Endothelial cell of umbilical vein (primary cell): ENCODE results near the gene BLOC1S6. TPM values are rescaled to one million over a fixed set of nuclear protein-coding genes. Genes with fewer than 3 reads are reported as not detected.

Experiments used
- BruUV-seq: library from RNA; stranded (reverse); fragments of 400-500 nt; replicated peaks from 2 replicates; lab custom pipeline; 2021; lab: Mats Ljungman, UMichigan
- CTCF ChIA-PET: fragments of 300-600, 350-600 bp; sonication (Branson Sonifier 250); formaldehyde crosslinking; loops from one replicate; lab custom pipeline; 2021; ENCODE audit warnings: antibody characterized with exemption, inconsistent platforms; lab: Charles Lee
- POLR2A ChIA-PET: fragments of 300-600, 350-600 bp; sonication (Branson Sonifier 250); formaldehyde crosslinking; loops from one replicate; lab custom pipeline; 2021; ENCODE audit warnings: antibody characterized with exemption, inconsistent platforms; lab: Charles Lee
- DNase-seq: peaks from one replicate; pipeline ENCODE4 v3.0.0-alpha.2; 2011; ENCODE audit warnings: low read depth, low spot score
- FAIRE-seq: peaks from 2 replicates; lab custom pipeline; 2011; peaks lifted over from hg19 to GRCh38; lab: Jason Lieb, UNC
- H2AFZ ChIP-seq: 2 replicates; pipeline ENCODE4 v1.6.0; 2012; ENCODE audit warnings: low read depth, low read length, control low read depth, inconsistent platforms
- H3K27ac ChIP-seq: 2 replicates; pipeline ENCODE4 v1.5.1; 2011; ENCODE audit warnings: low read depth, mild to moderate bottlenecking, control low read depth, low read length, moderate library complexity; ENCODE audit not compliant: insufficient read depth
- H3K27me3 ChIP-seq, 2 experiments: 2 replicates each; pipeline versions ENCODE4 v1.6.0 to v1.6.1; 2011; ENCODE audit warnings: low read length in 2 of 2, mixed read lengths in 1 of 2; ENCODE audit not compliant: control insufficient read depth in 2 of 2, insufficient read depth in 2 of 2
- H3K36me3 ChIP-seq, 2 experiments: 2 replicates in 1 of 2; 3 replicates in 1 of 2; pipeline ENCODE4 v1.5.1; 2011; ENCODE audit warnings: low read length in 2 of 2, mild to moderate bottlenecking in 1 of 2, moderate library complexity in 1 of 2; ENCODE audit not compliant: control insufficient read depth in 2 of 2, insufficient read depth in 2 of 2; ENCODE audit errors: extremely low read depth in 1 of 2
- H3K4me1 ChIP-seq: 3 replicates; pipeline ENCODE4 v1.5.1; 2011; ENCODE audit warnings: mild to moderate bottlenecking, low read length; ENCODE audit not compliant: control insufficient read depth, insufficient read depth; ENCODE audit errors: extremely low read depth
- H3K4me2 ChIP-seq: 2 replicates; pipeline ENCODE4 v1.6.1; 2011; ENCODE audit warnings: low read length, control low read depth, mixed read lengths; ENCODE audit not compliant: insufficient read depth
- H3K4me3 ChIP-seq, 3 experiments: fragments of 200-600 bp in 1 of 3; sonication (generic), shearing (Covaris generic) in 1 of 3; replicated peaks in 1 of 3; 2 replicates each; pipeline ENCODE4 v1.5.1; 2011 to 2016; ENCODE audit warnings: control low read depth in 3 of 3, low read length in 3 of 3, mild to moderate bottlenecking in 2 of 3, inconsistent platforms in 1 of 3, low read depth in 1 of 3, moderate library complexity in 1 of 3; ENCODE audit not compliant: insufficient read depth in 1 of 3
- H3K79me2 ChIP-seq: 2 replicates; pipeline ENCODE4 v1.6.0; 2012; ENCODE audit warnings: low read length, inconsistent platforms; ENCODE audit not compliant: control insufficient read depth, insufficient read depth
- H3K9ac ChIP-seq: replicated peaks from 2 replicates; pipeline ENCODE3; 2011; ENCODE audit warnings: low read length, control low read depth; ENCODE audit not compliant: insufficient read depth; ENCODE audit errors: extremely low read depth
- H3K9me1 ChIP-seq: replicated peaks from 3 replicates; pipeline ENCODE4 v1.6.0; 2011; ENCODE audit warnings: mild to moderate bottlenecking, low read length; ENCODE audit not compliant: control insufficient read depth, insufficient read depth; ENCODE audit errors: extremely low read depth
- H3K9me3 ChIP-seq: replicated peaks from 2 replicates; pipeline ENCODE4 v1.5.1; 2012; ENCODE audit warnings: low read length, inconsistent platforms; ENCODE audit not compliant: control insufficient read depth, insufficient read depth
- H4K20me1 ChIP-seq: replicated peaks from 2 replicates; pipeline ENCODE3; 2011; ENCODE audit warnings: mild to moderate bottlenecking, low read length; ENCODE audit not compliant: control insufficient read depth, insufficient read depth; ENCODE audit errors: extremely low read depth
- CTCF ChIP-seq, 2 donors: IDR thresholded peaks; 1 replicate in 1 of 2; 2 replicates in 1 of 2; pipeline ENCODE4 v1.5.1; 2011; ENCODE audit warnings: low read length in 2 of 2, mild to moderate bottlenecking in 2 of 2, moderate library complexity in 2 of 2, control low read depth in 1 of 2, inconsistent platforms in 1 of 2, low read depth in 1 of 2; ENCODE audit not compliant: insufficient read depth in 1 of 2; ENCODE audit errors: extremely low read depth in 1 of 2
- EZH2 ChIP-seq: IDR thresholded peaks from 2 replicates; pipeline ENCODE4 v1.6.1; 2012; ENCODE audit warnings: borderline replicate concordance, low read depth, mild to moderate bottlenecking, moderate library complexity, low read length, inconsistent platforms; ENCODE audit not compliant: severe bottlenecking
- FOS ChIP-seq: IDR thresholded peaks from 2 replicates; pipeline ENCODE4 v1.6.1; 2011; ENCODE audit warnings: mild to moderate bottlenecking, low read length, moderate library complexity, borderline replicate concordance; ENCODE audit not compliant: insufficient read depth
- JUN ChIP-seq: IDR thresholded peaks from 2 replicates; pipeline ENCODE4 v1.6.1; 2011; ENCODE audit warnings: borderline replicate concordance, low read depth; ENCODE audit not compliant: insufficient read length, insufficient read depth
- MYC ChIP-seq: IDR thresholded peaks from one replicate; pipeline ENCODE4 v1.6.1; 2011; ENCODE audit warnings: mild to moderate bottlenecking, low read depth, low read length
- dilution Hi-C: fragments of 300-500 bp; cut with MboI; formaldehyde crosslinking; loops from one replicate; pipeline ENCODE4 v1.15.0; 2019; ENCODE audit warnings: low sequenced_read_pairs; ENCODE audit not compliant: extremely low pct_ligation_motif_present
- intact Hi-C: fragments of 100-400 bp; cut with micrococcal nuclease; formaldehyde crosslinking; loops from one replicate; pipeline ENCODE4 v1.10.0; 2022
- polyA plus RNA-seq, 4 experiments: library from polyadenylated mRNA; depleted of rRNA in 3 of 4; stranded (reverse) in 3 of 4; unstranded in 1 of 4; fragments of >200 nt; gene quantifications; 2 replicates each; pipeline versions ENCODE4 v1.2.1 to v1.2.3, GENCODE V29; 2011 to 2012; ENCODE audit warnings: missing spikeins in 1 of 4
- total RNA-seq: library from RNA; stranded (reverse); gene quantifications from 2 replicates; pipeline ENCODE4 v1.2.3, GENCODE V29; 2021

The BLOC1S6 gene
- total and polyA plus RNA-seq, 2 donors (not counting 3 experiments of a cell fraction or from before 2014, with no cell fraction given): 8.2 to 39.2 TPM

GRCh38 chr15:45640616-45641015 is 53.4 kb downstream of the BLOC1S6 start:
- no peak overlapping the region for H2AFZ ChIP-seq
- CTCF ChIA-PET: interaction anchor here (1.0 to 3.8 kb wide), 6 partner anchors 27 to 478 kb away, joined by 3 to 17 read pairs (median 6); no protein-coding TSS in a partner anchor
- TF ChIP-seq EZH2: no peak
- peak; percentile 91 for TF ChIP-seq FOS
- TF ChIP-seq CTCF (IDR thresholded peaks at IDR 0.05; ENCODE audit: extremely low read depth in 1 of 2, insufficient read depth in 1 of 2, low read depth in 1 of 2, low read length in 2 of 2): no peak
- no peak for TF ChIP-seq MYC
- peak; percentile 75 for TF ChIP-seq JUN
- H3K79me2 ChIP-seq: no peaks in the 10 kb centered on the region
- dilution Hi-C loops: no loop called here
- peak overlapping the region; percentile 32 for H3K27ac ChIP-seq
- FAIRE-seq (peak; percentile 90), DNase-seq (peak; percentile 95)
- peak overlapping the region; percentile 55 for H3K4me2 ChIP-seq
- H4K20me1 ChIP-seq: no peaks in the 10 kb centered on the region
- POLR2A ChIA-PET: no interaction called here
- peaks cover 39% of the 10 kb centered on the region for H3K4me1 ChIP-seq
- no TSS peak for BruUV-seq
- no peak overlapping the region for H3K4me3 ChIP-seq
- H3K27me3 ChIP-seq: no peaks in the 10 kb centered on the region
- H3K9me1 ChIP-seq: no peaks in the 10 kb centered on the region
- no peaks in the 10 kb centered on the region for H3K36me3 ChIP-seq
- intact Hi-C loops: no loop called here
- no peaks in the 10 kb centered on the region for H3K9me3 ChIP-seq
- no peak overlapping the region for H3K9ac ChIP-seq

DNA sequence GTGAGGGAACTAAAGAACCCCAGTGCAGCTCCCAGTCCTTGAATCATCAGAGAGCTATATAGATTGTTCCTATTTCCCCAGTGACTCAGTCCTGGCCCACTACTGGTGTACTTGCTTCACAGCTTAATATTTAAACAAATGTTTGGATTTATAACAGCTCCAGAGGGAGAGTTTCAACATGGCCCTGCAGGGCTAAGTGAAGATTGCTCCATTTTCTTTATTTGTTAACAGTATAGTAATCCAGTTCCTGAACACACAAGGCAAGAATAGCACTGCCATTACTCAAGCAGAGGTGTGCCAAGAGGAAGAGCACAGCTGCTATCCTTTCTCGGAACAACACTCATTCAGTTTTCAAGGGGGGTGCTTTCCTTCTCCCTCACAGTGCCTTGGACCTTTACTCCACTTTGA is 54.2 kb downstream of the BLOC1S6 start:
- Histone ChIP-seq H3K4me3 (no peak overlapping the region), H3K27me3 (no peaks in the 10 kb centered on the region), H3K4me2 (peak overlapping the region; percentile 55), H3K9ac (peak overlapping the region; percentile 6), H2AFZ (no peak overlapping the region), H3K36me3 (no peaks in the 10 kb centered on the region), H4K20me1 (no peaks in the 10 kb centered on the region), H3K4me1 (peaks cover 36% of the 10 kb centered on the region), H3K27ac (peak overlapping the region; percentile 32), H3K9me3 (no peaks in the 10 kb centered on the region), H3K9me1 (no peaks in the 10 kb centered on the region), H3K79me2 (no peaks in the 10 kb centered on the region)
- BruUV-seq: no TSS peak
- POLR2A ChIA-PET: interaction anchor here (0.8 kb wide), 1 partner anchor 184 kb away, joined by 3 read pairs; no protein-coding TSS in a partner anchor
- DNase-seq (peak; percentile 72), FAIRE-seq (peak; percentile 47)
- intact Hi-C loops: no loop called here
- CTCF ChIA-PET: interaction anchor here (1.0 to 3.8 kb wide), 7 partner anchors 12 to 183 kb away, joined by 3 to 17 read pairs (median 7); no protein-coding TSS in a partner anchor
- TF ChIP-seq MYC (no peak), FOS (peak; percentile 54), EZH2 (no peak), JUN (no peak)
- dilution Hi-C loops: no loop called here
